H9 (cell line): Measurements from ENCODE around the gene SULT1A4. TPM values are rescaled to one million over a fixed set of nuclear protein-coding genes. Genes with fewer than 3 reads are reported as not detected.
"Not testable (repeated sequence)": the region's sequence is repeated elsewhere in the genome, so short reads cannot be mapped to it uniquely, and the experiment has no call there.

ENCODE experiments used
- DNase-seq: peaks from one replicate; pipeline ENCODE4 v3.0.0-alpha.2; 2017
- H2AFZ ChIP-seq: one replicate; pipeline ENCODE4 v1.6.1; 2013; ENCODE audit warnings: mild to moderate bottlenecking, low read length, control low read depth, moderate library complexity
- H2AK5ac ChIP-seq: 2 replicates; pipeline ENCODE4 v1.6.1; 2013; ENCODE audit warnings: low read length, control low read depth, mixed read lengths; ENCODE audit not compliant: insufficient read length
- H2BK120ac ChIP-seq: one replicate; pipeline ENCODE4 v1.6.1; 2013; ENCODE audit warnings: low read depth, mild to moderate bottlenecking, low read length, control low read depth, inconsistent platforms; ENCODE audit not compliant: poor library complexity, severe bottlenecking
- H2BK12ac ChIP-seq: 2 replicates; pipeline ENCODE4 v1.6.1; 2013; ENCODE audit warnings: low read length, control low read depth, mixed read lengths, low read depth; ENCODE audit not compliant: insufficient read length
- H2BK15ac ChIP-seq: 2 replicates; pipeline ENCODE4 v1.6.1; 2013; ENCODE audit warnings: low read depth, low read length, control low read depth
- H2BK20ac ChIP-seq: one replicate; pipeline ENCODE4 v1.6.1; 2013; ENCODE audit warnings: low read depth, mild to moderate bottlenecking, low read length, control low read depth, inconsistent platforms; ENCODE audit not compliant: poor library complexity, severe bottlenecking
- H2BK5ac ChIP-seq: 2 replicates; pipeline ENCODE4 v1.6.1; 2013; ENCODE audit warnings: low read length, control low read depth, mixed read lengths; ENCODE audit not compliant: insufficient read length
- H3K14ac ChIP-seq: 2 replicates; pipeline ENCODE4 v1.6.1; 2013; ENCODE audit warnings: low read length, control low read depth; ENCODE audit not compliant: insufficient read depth
- H3K18ac ChIP-seq: 2 replicates; pipeline ENCODE4 v1.6.1; 2013; ENCODE audit warnings: low read depth, mild to moderate bottlenecking, mixed read lengths, low read length, control low read depth; ENCODE audit not compliant: insufficient read length
- H3K23ac ChIP-seq: 2 replicates; pipeline ENCODE4 v1.6.1; 2013; ENCODE audit warnings: low read length, control low read depth, mixed read lengths, low read depth; ENCODE audit not compliant: insufficient read length
- H3K23me2 ChIP-seq: 2 replicates; pipeline ENCODE4 v1.6.1; 2013; ENCODE audit warnings: low read depth, mild to moderate bottlenecking, mixed read lengths, low read length, control low read depth; ENCODE audit not compliant: insufficient read length, poor library complexity, severe bottlenecking
- H3K27ac ChIP-seq: 2 replicates; pipeline ENCODE4 v1.5.1; 2013; ENCODE audit warnings: low read length, control low read depth, mixed read lengths, low read depth; ENCODE audit not compliant: insufficient read length
- H3K27me3 ChIP-seq: 2 replicates; pipeline ENCODE4 v1.6.1; 2013; ENCODE audit warnings: low read length, control low read depth, inconsistent platforms; ENCODE audit not compliant: insufficient read depth
- H3K4ac ChIP-seq: 2 replicates; pipeline ENCODE4 v1.6.1; 2013; ENCODE audit warnings: low read depth, mild to moderate bottlenecking, control low read depth, inconsistent platforms, low read length, moderate library complexity
- H3K4me1 ChIP-seq: 2 replicates; pipeline ENCODE4 v1.6.1; 2013; ENCODE audit warnings: low read length, control low read depth, inconsistent platforms; ENCODE audit not compliant: insufficient read depth
- H3K4me2 ChIP-seq: 2 replicates; pipeline ENCODE4 v1.6.1; 2013; ENCODE audit warnings: low read length, control low read depth, mixed read lengths; ENCODE audit not compliant: insufficient read length, insufficient read depth
- H3K56ac ChIP-seq: 2 replicates; pipeline ENCODE4 v1.6.1; 2013; ENCODE audit warnings: low read depth, mild to moderate bottlenecking, mixed read lengths, low read length, control low read depth; ENCODE audit not compliant: insufficient read length
- H3K79me1 ChIP-seq: 2 replicates; pipeline ENCODE4 v1.6.1; 2013; ENCODE audit warnings: low read depth, mild to moderate bottlenecking, moderate library complexity, low read length, control low read depth, inconsistent platforms; ENCODE audit not compliant: insufficient read depth, poor library complexity, severe bottlenecking
- H3K79me2 ChIP-seq: 2 replicates; pipeline ENCODE4 v1.6.1; 2013; ENCODE audit warnings: low read length, control low read depth, inconsistent platforms; ENCODE audit not compliant: insufficient read depth
- H3K9ac ChIP-seq: 2 replicates; pipeline ENCODE4 v1.6.1; 2013; ENCODE audit warnings: low read length, control low read depth, mixed read lengths; ENCODE audit not compliant: insufficient read length; ENCODE audit errors: extremely low read depth
- H3K9me3 ChIP-seq: one replicate; pipeline ENCODE4 v1.6.1; 2013; ENCODE audit warnings: low read depth, low read length, inconsistent platforms; ENCODE audit not compliant: control insufficient read depth
- H3T11ph ChIP-seq: one replicate; pipeline ENCODE4 v1.6.1; 2013; ENCODE audit warnings: mild to moderate bottlenecking, low read length, control low read depth, inconsistent platforms
- H4K20me1 ChIP-seq: one replicate; pipeline ENCODE4 v1.6.1; 2013; ENCODE audit not compliant: control insufficient read depth, insufficient read length, insufficient read depth
- H4K5ac ChIP-seq: 2 replicates; pipeline ENCODE4 v1.6.1; 2013; ENCODE audit warnings: low read depth, mild to moderate bottlenecking, mixed read lengths, low read length, control low read depth; ENCODE audit not compliant: insufficient read length
- H4K8ac ChIP-seq: replicated peaks from 2 replicates; pipeline ENCODE4 v1.6.1; 2013; ENCODE audit warnings: low read length, control low read depth, mixed read lengths, low read depth; ENCODE audit not compliant: insufficient read length
- H4K91ac ChIP-seq: 2 replicates; pipeline ENCODE4 v1.6.1; 2013; ENCODE audit warnings: low read depth, mild to moderate bottlenecking, moderate library complexity, mixed read lengths, low read length, control low read depth; ENCODE audit not compliant: insufficient read length
- H3K27ac Mint-ChIP-seq, 3 experiments: 2 replicates in 2 of 3; 3 replicates in 1 of 3; pipeline ENCODE4 v1.8.0; 2020 to 2021; ENCODE audit warnings: mixed read lengths in 3 of 3, mild to moderate bottlenecking in 1 of 3, moderate library complexity in 1 of 3
- H3K27me3 Mint-ChIP-seq: 2 replicates; pipeline ENCODE4 v1.8.0; 2021; ENCODE audit warnings: low read depth, mild to moderate bottlenecking, moderate library complexity, mixed read lengths
- H3K36me3 Mint-ChIP-seq, 3 experiments: 2 replicates in 2 of 3; 3 replicates in 1 of 3; pipeline ENCODE4 v1.8.0; 2020 to 2021; ENCODE audit warnings: low read depth in 3 of 3, mixed read lengths in 3 of 3; ENCODE audit not compliant: insufficient read depth in 1 of 3
- H3K4me1 Mint-ChIP-seq, 2 experiments: 2 replicates each; pipeline ENCODE4 v1.8.0; 2020; ENCODE audit warnings: mixed read lengths in 2 of 2
- H3K4me3 Mint-ChIP-seq, 2 experiments: 2 replicates in 1 of 2; 3 replicates in 1 of 2; pipeline ENCODE4 v1.8.0; 2020 to 2021; ENCODE audit warnings: mild to moderate bottlenecking in 2 of 2, mixed read lengths in 2 of 2, moderate library complexity in 1 of 2
- H3K9me3 Mint-ChIP-seq, 2 experiments: 2 replicates in 1 of 2; 3 replicates in 1 of 2; pipeline ENCODE4 v1.8.0; 2020; ENCODE audit warnings: mild to moderate bottlenecking in 2 of 2, mixed read lengths in 2 of 2, moderate library complexity in 1 of 2
- WGBS: extraction: QIAGEN DNeasy Blood & Tissue Kit; methylation state at CpG from one replicate; pipeline ENCODE4 v1.1.7; 2013; ENCODE audit warnings: missing lambda C conversion rate, low lambda C conversion rate, mixed read lengths; ENCODE audit not compliant: insufficient read length; ENCODE audit errors: extremely low coverage; 5-methylcytosine and 5-hydroxymethylcytosine counted together
- total RNA-seq: library from RNA; stranded (reverse); gene quantifications from 2 replicates; pipeline ENCODE4 v1.2.1, GENCODE V29; 2021

SULT1A4 gene
- total RNA-seq, 1 experiment from 2014 or later, result 7.6 TPM

DNA sequence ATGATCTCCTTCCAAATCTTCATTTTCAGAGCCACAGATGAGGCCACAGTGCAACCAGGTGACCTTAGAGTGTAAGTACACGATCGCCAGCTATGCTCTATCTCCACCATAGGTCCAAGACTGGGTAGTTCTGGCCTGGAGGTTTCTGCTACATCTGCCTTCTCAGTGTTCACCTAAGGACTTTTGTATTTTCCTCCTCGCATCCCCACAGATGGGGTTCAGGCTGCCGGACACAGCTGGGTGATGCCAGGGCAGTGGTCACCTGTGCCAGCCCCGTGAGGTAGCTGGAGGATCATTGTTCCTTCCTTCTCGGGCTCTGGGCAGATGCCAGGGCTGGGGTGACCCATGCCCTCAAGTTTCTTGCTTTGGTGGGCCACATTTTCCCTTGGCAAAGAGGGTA, 46.6 kb downstream of the SULT1A4 start, which contains the start of gene NPIPB12:
TSS of gene NPIPB12 (minus strand) at position 101 of the 400 bp plus-strand sequence.
- not testable (repeated sequence) for H3K9me3 Mint-ChIP-seq, H3K4me3 Mint-ChIP-seq
- no CpG with 5 or more reads among the region's 6 CpGs for WGBS

More for the DNA sequence above, 46.6 kb downstream of the SULT1A4 start, which contains the start of gene NPIPB12:
- not testable (repeated sequence) for H3K14ac ChIP-seq, H3K9me3 ChIP-seq, H2BK5ac ChIP-seq, H3K56ac ChIP-seq, H2BK15ac ChIP-seq, H2BK120ac ChIP-seq, H2AK5ac ChIP-seq, H4K91ac ChIP-seq, H3K23me2 ChIP-seq, H3K27ac Mint-ChIP-seq, H4K20me1 ChIP-seq, H3K27me3 ChIP-seq, H3K36me3 Mint-ChIP-seq, H4K8ac ChIP-seq, H4K5ac ChIP-seq, H3K4me1 Mint-ChIP-seq, H3K4me1 ChIP-seq, H2BK12ac ChIP-seq, H3K27ac ChIP-seq, H3K79me2 ChIP-seq, H3K9ac ChIP-seq, H3K4ac ChIP-seq, H3K18ac ChIP-seq, H3T11ph ChIP-seq, H3K4me2 ChIP-seq, H3K79me1 ChIP-seq, H2AFZ ChIP-seq, DNase-seq, H3K23ac ChIP-seq, H3K27me3 Mint-ChIP-seq, H2BK20ac ChIP-seq

Other genes with a start within 250 kb of the SULT1A4 start
- gene NPIPB11, start 53.2 kb upstream of the SULT1A4 start, total RNA-seq, result 1.8 and 1.9 TPM in 2 replicates
- 9.9 and 12.7 TPM in 2 replicates for gene BOLA2, start 5.6 kb upstream of the SULT1A4 start, total RNA-seq
- gene SLX1B, start 5.4 kb upstream of the SULT1A4 start, total RNA-seq, result 78.1 and 82.1 TPM in 2 replicates
- 51.3 and 55.1 TPM in 2 replicates for gene NPIPB12, start 46.5 kb downstream of the SULT1A4 start, total RNA-seq
- 0.77 and 1.1 TPM in 2 replicates for gene SPN, start 203.3 kb downstream of the SULT1A4 start, total RNA-seq
- gene QPRT, start 219.3 kb downstream of the SULT1A4 start, total RNA-seq, result 107 TPM in 2 replicates